Measurements from ENCODE around the gene BICRA. TPM values are rescaled to one million over a fixed set of nuclear protein-coding genes. Genes with fewer than 3 reads are reported as not detected.

BICRA gene
- total and polyA plus RNA-seq, 9 of the 15 experiments (the other 6 are each of a cell fraction or from before 2014, with no cell fraction given): 0.01 to 8.8 (median 1.2) TPM

DNA sequence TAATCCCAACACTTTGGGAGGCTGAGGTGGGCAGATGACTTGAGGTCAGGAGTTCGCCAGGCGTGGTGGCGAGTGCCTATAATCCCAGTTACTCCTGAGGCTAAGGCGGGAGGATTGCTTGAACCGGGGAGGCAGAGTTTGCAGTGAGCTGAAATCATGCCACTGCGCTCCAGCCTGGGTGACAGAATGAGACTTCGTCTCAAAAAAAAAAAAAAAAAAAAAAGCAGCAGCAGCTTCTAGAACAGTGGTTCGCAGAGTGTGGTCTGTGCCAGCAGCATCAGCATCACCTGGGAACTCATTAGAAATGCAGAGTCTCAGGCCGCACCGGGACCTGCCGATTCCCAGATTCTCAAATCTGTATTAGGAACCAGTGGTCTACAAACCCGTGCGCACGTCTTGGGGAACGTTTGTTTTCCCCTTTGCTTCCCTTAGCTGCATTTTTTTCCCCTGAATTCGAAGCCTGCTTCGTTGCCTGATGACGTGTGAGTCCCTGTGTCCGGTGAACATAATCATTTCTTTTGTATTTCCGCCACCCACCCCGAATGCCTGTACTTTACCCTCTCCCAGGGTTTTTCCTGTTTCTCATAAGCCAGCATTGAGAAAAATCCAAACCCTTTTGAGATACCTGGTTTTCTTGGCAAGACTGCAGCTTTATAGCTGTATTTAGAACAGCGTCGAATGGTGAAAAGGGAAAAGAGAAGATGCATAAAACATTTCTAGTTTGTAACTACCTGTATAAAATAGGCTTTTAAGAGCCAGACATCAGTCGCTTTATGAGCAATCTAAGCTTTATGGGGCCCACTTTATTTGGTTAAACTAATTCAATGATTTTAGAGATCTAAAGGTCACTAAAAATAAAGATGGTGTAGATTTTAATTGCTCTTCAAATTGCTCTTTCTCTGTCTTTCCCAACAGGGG lies 49.8 kb downstream of the BICRA start:
- ChIA-PET CTCF (ENCODE audit: low intra/inter-chr PET ratio) (no interaction called here), POLR2A (no interaction called here)
- TF ChIP-seq U2AF2 (optimal IDR thresholded peaks at IDR 0.05; ENCODE audit: low read depth, low read length) (no peak), HDGF (IDR thresholded peaks at IDR 0.05) (no peak), ZNF311 (CRISPR knock-in tag; IDR thresholded peaks at IDR 0.05) (no peak), CXXC5 (CRISPR knock-in tag; IDR thresholded peaks at IDR 0.05) (no peak), DDX20 (tag; IDR thresholded peaks at IDR 0.05; ENCODE audit: low read depth) (no peak), ASH1L (IDR thresholded peaks at IDR 0.05; ENCODE audit: borderline replicate concordance, low read depth, partially characterized antibody) (no peak), ILF3 (IDR thresholded peaks at IDR 0.05; ENCODE audit: borderline replicate concordance) (no peak), ZBED1 (IDR thresholded peaks at IDR 0.05) (no peak), CREB1 (IDR thresholded peaks at IDR 0.05) (no peak), CREB1 (CRISPR knock-in tag; IDR thresholded peaks at IDR 0.05) (no peak)
- TF ChIP-seq, protein P1, sequence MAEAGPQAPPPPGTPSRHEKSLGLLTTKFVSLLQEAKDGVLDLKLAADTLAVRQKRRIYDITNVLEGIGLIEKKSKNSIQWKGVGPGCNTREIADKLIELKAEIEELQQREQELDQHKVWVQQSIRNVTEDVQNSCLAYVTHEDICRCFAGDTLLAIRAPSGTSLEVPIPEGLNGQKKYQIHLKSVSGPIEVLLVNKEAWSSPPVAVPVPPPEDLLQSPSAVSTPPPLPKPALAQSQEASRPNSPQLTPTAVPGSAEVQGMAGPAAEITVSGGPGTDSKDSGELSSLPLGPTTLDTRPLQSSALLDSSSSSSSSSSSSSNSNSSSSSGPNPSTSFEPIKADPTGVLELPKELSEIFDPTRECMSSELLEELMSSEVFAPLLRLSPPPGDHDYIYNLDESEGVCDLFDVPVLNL (CRISPR knock-in tag; IDR thresholded peaks at IDR 0.05; ENCODE audit: low read depth): no peak
- no peak overlapping the region for H3K9ac ChIP-seq (ENCODE audit: insufficient read depth in 1 of 2, low read depth in 2 of 2, low read length in 2 of 2)
- peaks cover 3% of the 10 kb centered on the region for H3K9me1 ChIP-seq (ENCODE audit: control insufficient read depth, insufficient read depth, low read length)
- H3K27ac ChIP-seq (ENCODE audit: extremely low read depth, low read depth, low read length): no peak overlapping the region
- no peak overlapping the region for H2AFZ ChIP-seq (ENCODE audit: low read depth, low read length)
- intact Hi-C loops (cut with micrococcal nuclease): no loop called here
- BruUV-seq (replicated peaks): no TSS peak
- no peak overlapping the region for H3K4me3 ChIP-seq
- in situ Hi-C loops (cut with MboI): no loop called here
- H3K27me3 ChIP-seq (ENCODE audit: control insufficient read depth in 2 of 2, insufficient read depth in 2 of 2, low read length in 2 of 2): no peaks in the 10 kb centered on the region
- FAIRE-seq (no peak), ATAC-seq (no peak), DNase-seq (ENCODE audit: extremely low read depth in 1 of 4, low spot score in 3 of 4) (no peak)
- H3K9me3 ChIP-seq (replicated peaks; ENCODE audit: control insufficient read depth, insufficient read depth, low read depth, low read length): no peaks in the 10 kb centered on the region
- H4K20me1 ChIP-seq (replicated peaks; ENCODE audit: control insufficient read depth, insufficient read depth, low read length): peaks cover 14% of the 10 kb centered on the region
- H3K4me2 ChIP-seq (ENCODE audit: insufficient read depth, low read length): no peak overlapping the region
- 0 out of 3 replicates have a peak, but pooled peaks cover 6% of the 10 kb centered on the region for H3K36me3 ChIP-seq (ENCODE audit: control insufficient read depth, insufficient read depth, low read length)
- 91% methylated on average over 21 of the region's 24 CpGs for whole genome bisulfite sequencing (ENCODE audit: insufficient coverage, low coverage, missing lambda C conversion rate)
- H3K4me1 ChIP-seq (replicated peaks in 1 of 2; ENCODE audit: control insufficient read depth in 2 of 2, insufficient read depth in 2 of 2, low read length in 2 of 2): peaks cover 9 to 12% of the 10 kb centered on the region in 2 experiments; a peak in 4 of 5 replicates
- H3K79me2 ChIP-seq (ENCODE audit: control insufficient read depth, insufficient read depth, low read length): peaks cover 8% of the 10 kb centered on the region; the same call in 2 of the 3 replicates

All from K562 (cell line).